ENCODE results near the gene SAMHD1.

GRCh38 chr20:36975099-36975818, 23.8 kb upstream of the SAMHD1 start:
- no peak for TF ChIP-seq POLR2A (IDR thresholded peaks at IDR 0.05)
- TF ChIP-seq CTCF (IDR thresholded peaks at IDR 0.05 in 8 of 11, conservative IDR thresholded peaks at IDR 0.05 in 3 of 11): no peak
- no peak for TF ChIP-seq POLR2AphosphoS5 (IDR thresholded peaks at IDR 0.05)

All from spleen (tissue), 7 donors.